Trophoblast cell (in vitro differentiated cells and primary cell): Measurements from ENCODE around the gene UGT1A8.
"Not testable (repeated sequence)": the region's sequence is repeated elsewhere in the genome, so short reads cannot be mapped to it uniquely, and the experiment has no call there.

Source experiments
- DNase-seq, 2 donors: peaks; one replicate each; pipeline ENCODE4 v3.0.0-alpha.2; 2016
- H2AFZ ChIP-seq: 2 replicates; pipeline ENCODE4 v1.6.1; 2013; ENCODE audit warnings: low read length, moderate library complexity, mild to moderate bottlenecking; ENCODE audit not compliant: insufficient read depth, poor library complexity
- H2AK5ac ChIP-seq: 2 replicates; pipeline ENCODE4 v1.6.1; 2013; ENCODE audit warnings: mild to moderate bottlenecking, low read length
- H2BK120ac ChIP-seq: 2 replicates; pipeline ENCODE4 v1.6.1; 2013; ENCODE audit warnings: low read length, mild to moderate bottlenecking, moderate library complexity; ENCODE audit not compliant: insufficient read depth, poor library complexity
- H2BK12ac ChIP-seq: 2 replicates; pipeline ENCODE4 v1.6.1; 2013; ENCODE audit warnings: mild to moderate bottlenecking, low read length, moderate library complexity
- H2BK5ac ChIP-seq: 2 replicates; pipeline ENCODE4 v1.6.1; 2013; ENCODE audit warnings: low read length, low read depth, moderate library complexity, mild to moderate bottlenecking; ENCODE audit not compliant: poor library complexity
- H3K14ac ChIP-seq: 2 replicates; pipeline ENCODE4 v1.6.1; 2013; ENCODE audit warnings: mild to moderate bottlenecking, low read length
- H3K18ac ChIP-seq: 2 replicates; pipeline ENCODE4 v1.6.1; 2013; ENCODE audit warnings: mild to moderate bottlenecking, low read length
- H3K23ac ChIP-seq: 2 replicates; pipeline ENCODE4 v1.6.1; 2013; ENCODE audit warnings: low read length
- H3K27ac ChIP-seq: 2 replicates; pipeline ENCODE4 v1.5.1; 2013; ENCODE audit warnings: low read depth, mild to moderate bottlenecking, inconsistent platforms, low read length, moderate library complexity
- H3K27me3 ChIP-seq: 2 replicates; pipeline ENCODE4 v1.6.1; 2013; ENCODE audit warnings: inconsistent platforms, mild to moderate bottlenecking, low read length, moderate library complexity; ENCODE audit not compliant: insufficient read depth
- H3K36me3 ChIP-seq, 2 experiments: 1 replicate in 1 of 2; 2 replicates in 1 of 2; pipeline ENCODE4 v1.6.1; 2013; ENCODE audit warnings: low read length in 2 of 2, mild to moderate bottlenecking in 2 of 2, moderate library complexity in 1 of 2; ENCODE audit not compliant: insufficient read depth in 2 of 2, control insufficient read depth in 1 of 2
- H3K4ac ChIP-seq: 2 replicates; pipeline ENCODE4 v1.6.1; 2013; ENCODE audit warnings: low read depth, mild to moderate bottlenecking, low read length, moderate library complexity
- H3K4me1 ChIP-seq, 2 experiments: 1 replicate in 1 of 2; 2 replicates in 1 of 2; pipeline ENCODE4 v1.6.1; 2013; ENCODE audit warnings: low read length in 2 of 2, mild to moderate bottlenecking in 2 of 2, moderate library complexity in 1 of 2; ENCODE audit not compliant: insufficient read depth in 2 of 2, control insufficient read depth in 1 of 2
- H3K4me2 ChIP-seq: 2 replicates; pipeline ENCODE4 v1.6.1; 2013; ENCODE audit warnings: inconsistent platforms, mild to moderate bottlenecking, low read length, moderate library complexity
- H3K4me3 ChIP-seq: 2 replicates; pipeline ENCODE4 v1.5.1; 2013; ENCODE audit warnings: mild to moderate bottlenecking, low read depth, low read length, inconsistent platforms
- H3K79me1 ChIP-seq: one replicate; pipeline ENCODE4 v1.6.1; 2013; ENCODE audit warnings: low read length
- H3K79me2 ChIP-seq: 2 replicates; pipeline ENCODE4 v1.6.1; 2013; ENCODE audit warnings: low read length, mild to moderate bottlenecking; ENCODE audit not compliant: control insufficient read depth, insufficient read depth, poor library complexity
- H3K9ac ChIP-seq: 2 replicates; pipeline ENCODE4 v1.6.1; 2013; ENCODE audit warnings: mild to moderate bottlenecking, low read length
- H3K9me3 ChIP-seq: 2 replicates; pipeline ENCODE4 v1.6.1; 2013; ENCODE audit warnings: low read depth, mild to moderate bottlenecking, control low read depth, inconsistent platforms, low read length; ENCODE audit not compliant: insufficient read depth
- H4K12ac ChIP-seq: 2 replicates; pipeline ENCODE4 v1.6.1; 2013; ENCODE audit warnings: low read depth, mild to moderate bottlenecking, low read length, moderate library complexity
- H4K8ac ChIP-seq: 2 replicates; pipeline ENCODE4 v1.6.1; 2013; ENCODE audit warnings: low read depth, mild to moderate bottlenecking, low read length, moderate library complexity
- H4K91ac ChIP-seq: one replicate; pipeline ENCODE4 v1.6.1; 2013; ENCODE audit warnings: low read depth, mild to moderate bottlenecking, low read length, moderate library complexity
- WGBS: extraction: QIAGEN DNeasy Blood & Tissue Kit; methylation state at CpG from one replicate; pipeline ENCODE4 v1.1.7; 2013; ENCODE audit warnings: missing lambda C conversion rate; ENCODE audit not compliant: insufficient read length, insufficient coverage; ENCODE audit errors: extremely low coverage; 5-methylcytosine and 5-hydroxymethylcytosine counted together

The UGT1A8 gene

DNA sequence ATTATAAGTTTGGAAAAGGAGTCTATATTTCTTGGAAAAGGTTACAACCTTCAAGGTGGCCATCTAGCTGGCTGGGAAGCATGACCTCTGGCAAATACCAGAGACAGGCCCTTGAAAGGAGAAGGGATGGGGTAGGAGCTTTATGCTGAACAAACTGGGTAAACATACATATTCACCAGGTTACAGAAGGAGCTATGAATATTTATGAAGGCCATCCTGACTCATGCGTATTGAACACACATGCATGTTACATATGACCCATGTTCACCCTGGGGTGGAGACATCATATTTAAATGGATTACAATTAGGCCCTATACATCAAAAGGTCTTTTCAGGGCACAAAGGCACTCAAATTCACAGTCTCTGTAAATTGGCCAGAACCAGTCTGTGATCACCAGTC is 24.7 kb upstream of the UGT1A8 start:
- H2BK120ac ChIP-seq, H2BK5ac ChIP-seq, H3K36me3 ChIP-seq, H3K4me1 ChIP-seq, H3K23ac ChIP-seq, H3K4ac ChIP-seq, H3K18ac ChIP-seq, H3K27me3 ChIP-seq, H4K91ac ChIP-seq, H3K79me2 ChIP-seq, H3K9me3 ChIP-seq, H3K79me1 ChIP-seq, DNase-seq, H3K4me2 ChIP-seq, H2AK5ac ChIP-seq, H3K4me3 ChIP-seq, H3K27ac ChIP-seq, H2BK12ac ChIP-seq, H3K9ac ChIP-seq, H3K14ac ChIP-seq, H2AFZ ChIP-seq, H4K12ac ChIP-seq, H4K8ac ChIP-seq: not testable (repeated sequence)
- WGBS: no CpG with 5 or more reads among the region's 1 CpG

- no CpG with 5 or more reads among the region's 8 CpGs for WGBS
These were observed 24.2 kb upstream of the UGT1A8 start for GRCh38 chr2:233593201-233593600.

GRCh38 chr2:233597522-233597921 is 19.9 kb upstream of the UGT1A8 start:
- H2BK5ac ChIP-seq: no peak overlapping the region
- no peak overlapping the region for H4K91ac ChIP-seq
- H3K14ac ChIP-seq: no peak overlapping the region
- H3K36me3 ChIP-seq: no peaks in the 10 kb centered on the region
- H3K4me1 ChIP-seq: no peaks in the 10 kb centered on the region
- no peak for DNase-seq
- H3K23ac ChIP-seq: no peak overlapping the region
- H3K79me2 ChIP-seq: no peaks in the 10 kb centered on the region
- H3K79me1 ChIP-seq: no peaks in the 10 kb centered on the region
- H3K18ac ChIP-seq: no peak overlapping the region
- no peak overlapping the region for H3K4me3 ChIP-seq
- H4K12ac ChIP-seq: no peak overlapping the region
- H2BK120ac ChIP-seq: no peak overlapping the region
- H3K27ac ChIP-seq: no peak overlapping the region
- no CpG with 5 or more reads among the region's 1 CpG for WGBS
- no peak overlapping the region for H3K9ac ChIP-seq
- H3K4ac ChIP-seq: no peak overlapping the region
- H2AK5ac ChIP-seq: no peak overlapping the region
- H4K8ac ChIP-seq: no peak overlapping the region
- no peak overlapping the region for H2AFZ ChIP-seq
- H3K9me3 ChIP-seq: peaks cover 1% of the 10 kb centered on the region
- H3K4me2 ChIP-seq: no peak overlapping the region
- no peak overlapping the region for H2BK12ac ChIP-seq
- no peaks in the 10 kb centered on the region for H3K27me3 ChIP-seq

More at GRCh38 chr2:233593201-233593600, 24.2 kb upstream of the UGT1A8 start:
- H2AFZ ChIP-seq: no peak overlapping the region
- no peak overlapping the region for H2BK12ac ChIP-seq
- H3K4me1 ChIP-seq: no peaks in the 10 kb centered on the region
- no peaks in the 10 kb centered on the region for H3K27me3 ChIP-seq
- H3K79me2 ChIP-seq: no peaks in the 10 kb centered on the region
- H3K4ac ChIP-seq: no peak overlapping the region
- H3K4me2 ChIP-seq: no peak overlapping the region
- no peak overlapping the region for H3K4me3 ChIP-seq
- H2BK120ac ChIP-seq: no peak overlapping the region
- no peak overlapping the region for H2AK5ac ChIP-seq
- H4K8ac ChIP-seq: no peak overlapping the region
- no peak overlapping the region for H2BK5ac ChIP-seq
- no peak overlapping the region for H3K14ac ChIP-seq
- H4K12ac ChIP-seq: no peak overlapping the region
- DNase-seq: no peak
- no peak overlapping the region for H3K18ac ChIP-seq
- no peaks in the 10 kb centered on the region for H3K79me1 ChIP-seq
- H3K27ac ChIP-seq: no peak overlapping the region
- no peak overlapping the region for H3K9ac ChIP-seq
- no peaks in the 10 kb centered on the region for H3K36me3 ChIP-seq
- no peaks in the 10 kb centered on the region for H3K9me3 ChIP-seq
- H4K91ac ChIP-seq: no peak overlapping the region
- H3K23ac ChIP-seq: no peak overlapping the region

- H3K14ac ChIP-seq: no peak overlapping the region
- no peak overlapping the region for H3K4me3 ChIP-seq
- peaks cover 4% of the 10 kb centered on the region for H3K9me3 ChIP-seq
- H4K12ac ChIP-seq: no peak overlapping the region
- H3K36me3 ChIP-seq: no peaks in the 10 kb centered on the region
- H3K79me1 ChIP-seq: no peaks in the 10 kb centered on the region
- H2AK5ac ChIP-seq: no peak overlapping the region
- no peak overlapping the region for H4K91ac ChIP-seq
- no peak overlapping the region for H2AFZ ChIP-seq
- DNase-seq: no peak
- H3K79me2 ChIP-seq: no peaks in the 10 kb centered on the region
- no peak overlapping the region for H3K4ac ChIP-seq
- no peak overlapping the region for H2BK5ac ChIP-seq
- WGBS: no CpG with 5 or more reads among the region's 3 CpGs
- no peak overlapping the region for H4K8ac ChIP-seq
- H3K18ac ChIP-seq: no peak overlapping the region
- no peak overlapping the region for H3K9ac ChIP-seq
- no peak overlapping the region for H3K4me2 ChIP-seq
- H3K23ac ChIP-seq: no peak overlapping the region
- H3K27ac ChIP-seq: no peak overlapping the region
- H2BK12ac ChIP-seq: no peak overlapping the region
- no peaks in the 10 kb centered on the region for H3K4me1 ChIP-seq
- H3K27me3 ChIP-seq: no peaks in the 10 kb centered on the region
- H2BK120ac ChIP-seq: no peak overlapping the region
These were observed 18.5 kb upstream of the UGT1A8 start for GRCh38 chr2:233598952-233599351.
